T-cell (primary cell): ENCODE measurements around the gene PPP2R5B. TPM values are rescaled to one million over a fixed set of nuclear protein-coding genes. Genes with fewer than 3 reads are reported as not detected.
A peak's percentile ranks its signal among the peaks of the same experiment; 100 is the strongest.

Experiments used
- ATAC-seq, 4 experiments: fragments of 200-7000 bp in 3 of 4; fragments of 150-1000 bp in 1 of 4; cut with Tn5 transposase; replicated peaks in 1 of 4; 1 replicate in 3 of 4; 2 replicates in 1 of 4; pipeline ENCODE4 v1.10.0; 2021; ENCODE audit warnings: moderate library complexity in 3 of 4, mild to moderate bottlenecking in 2 of 4, moderate number of reproducible peaks in 1 of 4
- CTCF ChIA-PET, 2 donors: fragments of 300-600 bp; sonication (Branson Sonifier 250); formaldehyde crosslinking; loops; one replicate each; lab custom pipeline; 2022; ENCODE audit warnings: antibody characterized with exemption in 2 of 2; lab: Charles Lee
- POLR2A ChIA-PET, 2 donors: fragments of 300-600 bp; sonication (Branson Sonifier 250); formaldehyde crosslinking; loops; one replicate each; lab custom pipeline; 2022; ENCODE audit warnings: antibody characterized with exemption in 2 of 2; lab: Charles Lee
- DNase-seq, 35 experiments: peaks; one replicate each; pipeline versions ENCODE4 v3.0.0 to v3.0.0-alpha.2; 2013 to 2023
- H3K27ac ChIP-seq: one replicate; pipeline ENCODE4 v1.5.1; 2013; ENCODE audit warnings: low read length
- H3K27me3 ChIP-seq, 2 experiments: replicated peaks in 1 of 2; 1 replicate in 1 of 2; 2 replicates in 1 of 2; pipeline versions ENCODE4 v1.6.1 to v1.7.0; 2013; ENCODE audit warnings: low read length in 1 of 2, mixed read lengths in 1 of 2; ENCODE audit not compliant: control insufficient read depth in 2 of 2, insufficient read depth in 2 of 2; ENCODE audit errors: extremely low read depth in 1 of 2
- H3K36me3 ChIP-seq, 2 donors: 1 replicate in 1 of 2; 2 replicates in 1 of 2; pipeline versions ENCODE4 v1.6.1 to v1.7.0; 2013; ENCODE audit warnings: low read length in 1 of 2; ENCODE audit not compliant: control insufficient read depth in 2 of 2, insufficient read depth in 1 of 2; ENCODE audit errors: extremely low read depth in 1 of 2
- H3K4me1 ChIP-seq, 2 experiments: 1 replicate in 1 of 2; 2 replicates in 1 of 2; pipeline versions ENCODE4 v1.6.1 to v1.7.0; 2013; ENCODE audit warnings: low read length in 2 of 2, mixed read lengths in 1 of 2; ENCODE audit not compliant: insufficient read depth in 2 of 2, control insufficient read depth in 1 of 2; ENCODE audit errors: extremely low read depth in 1 of 2
- H3K4me3 ChIP-seq, 2 donors: 1 replicate in 1 of 2; 2 replicates in 1 of 2; pipeline versions ENCODE4 v1.5.1 to v1.7.0; 2013; ENCODE audit warnings: mild to moderate bottlenecking in 2 of 2, low read length in 1 of 2, moderate library complexity in 1 of 2; ENCODE audit not compliant: control insufficient read depth in 1 of 2; ENCODE audit errors: extremely low read depth in 1 of 2
- H3K9me3 ChIP-seq: 2 replicates; pipeline ENCODE4 v1.7.0; 2013
- H3K27ac Mint-ChIP-seq, 2 donors: one replicate each; pipeline ENCODE4 v1.8.0; 2020 to 2021; ENCODE audit warnings: mild to moderate bottlenecking in 2 of 2, mixed read lengths in 2 of 2
- H3K27me3 Mint-ChIP-seq, 2 donors: one replicate each; pipeline ENCODE4 v1.8.0; 2021 to 2022; ENCODE audit warnings: mixed read lengths in 2 of 2
- H3K36me3 Mint-ChIP-seq: one replicate; pipeline ENCODE4 v1.8.0; 2021; ENCODE audit warnings: mixed read lengths
- H3K4me1 Mint-ChIP-seq, 3 donors: one replicate each; pipeline ENCODE4 v1.8.0; 2020 to 2022; ENCODE audit warnings: mixed read lengths in 3 of 3, mild to moderate bottlenecking in 1 of 3
- H3K4me3 Mint-ChIP-seq, 3 donors: one replicate each; pipeline ENCODE4 v1.8.0; 2020 to 2022; ENCODE audit warnings: mild to moderate bottlenecking in 3 of 3, mixed read lengths in 3 of 3, moderate library complexity in 3 of 3
- H3K9me3 Mint-ChIP-seq, 3 donors: one replicate each; pipeline ENCODE4 v1.8.0; 2020 to 2022; ENCODE audit warnings: mixed read lengths in 3 of 3
- WGBS: methylation state at CpG from one replicate; pipeline ENCODE4 v1.1.5; 2013; ENCODE audit warnings: missing lambda C conversion rate; ENCODE audit not compliant: insufficient coverage; 5-methylcytosine and 5-hydroxymethylcytosine counted together
- total RNA-seq, 35 experiments: library from RNA in 6 of 35; stranded (reverse) in 6 of 35; fragments of 120-200 nt in 1 of 35; gene quantifications; one replicate each; pipeline versions ENCODE4 v1.2.1 to v1.2.4 and lab custom pipeline; 2013 to 2026

Gene PPP2R5B
- total RNA-seq, 5 donors from 2014 or later (not counting 1 experiment from before 2014, with no cell fraction given): 15.3 to 25.4 (median 17.2) TPM

DNA sequence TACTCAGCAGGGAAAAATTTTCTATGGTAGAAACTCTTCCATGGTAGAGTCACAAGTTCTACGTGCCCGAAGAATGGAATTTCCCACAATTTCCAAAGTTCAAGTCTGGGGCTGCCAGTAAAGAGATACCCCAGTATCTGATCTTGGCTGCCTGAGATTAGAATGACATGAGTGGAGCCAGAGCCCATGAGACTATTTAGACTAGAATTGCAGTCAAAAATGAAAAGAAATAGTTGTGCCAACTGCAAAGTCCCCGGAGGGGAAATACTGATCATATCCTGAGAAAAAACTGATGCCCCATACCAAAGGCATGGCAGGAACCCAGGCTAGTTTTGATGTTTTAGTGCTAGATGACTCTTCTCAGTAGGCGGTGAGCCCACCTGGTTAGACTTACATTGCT, 36.2 kb downstream of the PPP2R5B start:
- Mint-ChIP-seq H3K36me3 (no peaks in the 10 kb centered on the region), H3K27ac (no peak overlapping the region), H3K9me3 (no peaks in the 10 kb centered on the region), H3K4me3 (no peak overlapping the region), H3K4me1 (no peaks in the 10 kb centered on the region), H3K27me3 (peaks cover 2 to 10% of the 10 kb centered on the region in 2 donors)
- Histone ChIP-seq H3K36me3 (no peaks in the 10 kb centered on the region), H3K4me3 (no peak overlapping the region), H3K4me1 (no peaks in the 10 kb centered on the region), H3K27me3 (peaks cover 0 to 32% of the 10 kb centered on the region in 2 experiments), H3K9me3 (no peaks in the 10 kb centered on the region), H3K27ac (no peak overlapping the region)
- WGBS: 83% methylated on average over 1 of the region's 4 CpGs
- ChIA-PET CTCF (no interaction called here), POLR2A (interaction anchor here in 1 of 2 donors (0.7 kb wide), 1 partner anchor 171 kb away, joined by 5 read pairs; no protein-coding TSS in a partner anchor)
- ATAC-seq (no peak), DNase-seq (no peak)

DNA sequence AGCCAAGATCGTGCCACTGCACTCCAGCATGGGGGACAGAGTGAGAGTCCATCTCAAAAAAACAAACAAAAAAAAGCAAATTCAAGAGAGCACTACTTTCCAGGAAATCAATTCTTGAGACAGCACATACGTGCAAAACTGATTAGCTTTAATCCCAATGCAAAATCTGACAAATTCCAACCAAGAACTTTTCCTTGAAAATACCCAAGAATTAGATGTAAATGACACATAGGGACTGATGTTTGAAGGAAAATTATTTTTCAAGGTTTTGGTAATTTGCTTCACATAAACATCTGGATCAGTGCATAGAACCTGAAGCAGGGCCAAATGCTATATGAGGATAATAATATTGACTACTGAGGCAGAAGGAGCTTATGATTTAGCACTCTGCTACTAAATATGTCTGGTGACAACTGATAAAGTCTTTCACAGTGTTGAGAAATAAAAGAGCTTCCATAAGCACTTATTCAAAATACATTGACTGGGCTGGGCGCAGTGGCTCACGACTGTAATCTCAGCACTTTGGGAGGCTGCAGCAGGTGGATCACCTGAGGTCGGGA, 38.7 kb downstream of the PPP2R5B start:
- DNase-seq: no peak
- CTCF ChIA-PET: no interaction called here
- H3K36me3 Mint-ChIP-seq: no peaks in the 10 kb centered on the region
- H3K4me3 Mint-ChIP-seq: no peak overlapping the region
- H3K27me3 ChIP-seq: peaks cover 0 to 14% of the 10 kb centered on the region in 2 experiments
- H3K9me3 Mint-ChIP-seq: no peaks in the 10 kb centered on the region
- H3K36me3 ChIP-seq: no peaks in the 10 kb centered on the region
- peaks cover 0 to 10% of the 10 kb centered on the region in 2 donors for H3K27me3 Mint-ChIP-seq
- no peaks in the 10 kb centered on the region for H3K9me3 ChIP-seq
- no peak for ATAC-seq
- 87% methylated on average over 3 of the region's 5 CpGs for WGBS
- POLR2A ChIA-PET: no interaction called here
- H3K4me1 Mint-ChIP-seq: no peaks in the 10 kb centered on the region
- no peaks in the 10 kb centered on the region for H3K4me1 ChIP-seq
- no peak overlapping the region for H3K4me3 ChIP-seq
- H3K27ac ChIP-seq: no peak overlapping the region
- H3K27ac Mint-ChIP-seq: no peak overlapping the region

DNA sequence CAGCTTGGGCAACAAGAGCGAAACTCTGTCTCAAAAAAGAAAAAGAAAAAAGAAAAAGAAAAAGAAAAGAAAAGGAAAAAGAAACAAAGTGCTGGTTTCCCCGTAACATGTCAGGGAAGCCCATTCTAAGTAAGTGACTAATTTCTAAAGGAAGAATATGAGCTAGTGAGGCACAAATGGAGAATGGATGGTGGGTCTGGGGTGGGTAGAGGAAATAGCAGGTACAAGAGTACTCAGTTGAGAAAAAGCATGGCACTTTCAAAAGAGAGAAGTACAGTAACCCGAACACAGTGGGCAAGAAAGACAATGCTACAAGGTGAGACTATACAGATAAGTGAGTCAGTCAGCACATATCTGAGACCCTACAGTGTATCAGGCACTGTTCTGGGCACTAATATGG, 42.9 kb downstream of the PPP2R5B start:
- Histone ChIP-seq H3K9me3 (no peaks in the 10 kb centered on the region), H3K4me3 (no peak overlapping the region), H3K36me3 (no peaks in the 10 kb centered on the region), H3K27me3 (peaks cover 0 to 12% of the 10 kb centered on the region in 2 experiments), H3K4me1 (peaks cover 4 to 16% of the 10 kb centered on the region in 2 experiments), H3K27ac (no peak overlapping the region)
- 54% methylated on average over 3 of the region's 3 CpGs for WGBS
- Mint-ChIP-seq H3K9me3 (no peaks in the 10 kb centered on the region), H3K27me3 (no peaks in the 10 kb centered on the region), H3K4me1 (peaks cover 6 to 16% (median 14%) of the 10 kb centered on the region in 3 donors), H3K27ac (no peak overlapping the region), H3K36me3 (no peaks in the 10 kb centered on the region), H3K4me3 (no peak overlapping the region)
- ChIA-PET CTCF (no interaction called here), POLR2A (no interaction called here)
- no peak for DNase-seq
- ATAC-seq: no peak

DNA sequence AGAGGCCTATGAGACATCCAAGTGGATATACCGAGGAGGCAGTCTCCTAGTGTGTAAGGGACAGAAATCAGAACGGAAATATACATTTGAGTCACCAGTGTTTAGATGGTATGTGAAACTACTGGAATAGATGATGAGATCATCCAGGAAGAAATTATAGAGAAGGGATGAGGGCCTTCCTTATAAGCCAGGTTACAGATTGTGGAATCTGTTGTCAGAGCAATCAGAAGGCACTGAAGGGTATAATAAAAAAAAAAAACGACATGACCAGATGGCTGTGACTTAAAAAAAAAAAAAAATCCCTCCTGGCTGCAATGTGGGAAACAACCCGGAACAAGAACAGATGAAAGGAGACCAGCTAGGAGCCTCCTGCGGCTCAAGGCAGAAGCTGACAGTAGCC, 44.7 kb downstream of the PPP2R5B start:
- no peaks in the 10 kb centered on the region for H3K36me3 Mint-ChIP-seq
- H3K27ac Mint-ChIP-seq: no peak overlapping the region
- ChIA-PET CTCF (no interaction called here), POLR2A (no interaction called here)
- peaks cover 0 to 9% of the 10 kb centered on the region in 2 experiments for H3K27me3 ChIP-seq
- no peak overlapping the region for H3K4me3 Mint-ChIP-seq
- DNase-seq (no peak), ATAC-seq (no peak)
- no peaks in the 10 kb centered on the region for H3K9me3 Mint-ChIP-seq
- peaks cover 6 to 16% (median 15%) of the 10 kb centered on the region in 3 donors for H3K4me1 Mint-ChIP-seq
- no peaks in the 10 kb centered on the region for H3K36me3 ChIP-seq
- 81% methylated on average over 5 of the region's 5 CpGs for WGBS
- H3K4me1 ChIP-seq: peaks cover 4 to 19% of the 10 kb centered on the region in 2 experiments
- no peak overlapping the region for H3K4me3 ChIP-seq
- H3K9me3 ChIP-seq: no peaks in the 10 kb centered on the region
- H3K27me3 Mint-ChIP-seq: no peaks in the 10 kb centered on the region
- H3K27ac ChIP-seq: no peak overlapping the region

DNA sequence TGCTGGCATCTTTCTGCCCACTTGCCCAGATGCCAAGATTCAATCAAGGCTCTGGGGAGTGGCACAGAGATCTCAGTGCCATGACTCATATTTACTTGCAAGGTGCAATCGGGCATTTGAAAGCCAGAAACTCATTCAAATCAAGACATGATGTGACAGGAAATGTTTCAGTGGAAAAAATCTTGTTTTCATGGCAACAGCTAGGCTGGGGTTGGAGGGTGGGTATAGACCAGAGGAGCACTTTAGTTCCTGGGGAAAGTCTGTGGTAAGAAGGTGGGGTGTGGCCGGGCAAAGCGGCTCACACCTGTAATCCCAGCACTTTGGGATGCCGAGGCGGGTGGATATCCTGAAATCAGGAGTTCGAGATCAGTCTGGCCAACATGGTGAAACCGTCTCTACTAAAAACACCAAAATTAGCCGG, 46.3 kb downstream of the PPP2R5B start:
- Histone ChIP-seq H3K9me3 (no peaks in the 10 kb centered on the region), H3K27me3 (peaks cover 0 to 9% of the 10 kb centered on the region in 2 experiments), H3K27ac (no peak overlapping the region), H3K4me3 (no peak overlapping the region), H3K36me3 (no peaks in the 10 kb centered on the region), H3K4me1 (peaks cover 4 to 19% of the 10 kb centered on the region in 2 experiments)
- H3K27me3 Mint-ChIP-seq: no peaks in the 10 kb centered on the region
- POLR2A ChIA-PET: no interaction called here
- CTCF ChIA-PET: no interaction called here
- DNase-seq (peak in 2 of 35 experiments; percentile 5 to 18), ATAC-seq (peak in 2 of 4 experiments; percentile 31 to 33)
- WGBS: 68% methylated on average over 5 of the region's 8 CpGs
- peak overlapping the region; percentile 65 to 80 for H3K27ac Mint-ChIP-seq
- peak overlapping the region; percentile 65 to 70 (median 65) for H3K4me3 Mint-ChIP-seq
- no peaks in the 10 kb centered on the region for H3K9me3 Mint-ChIP-seq
- peaks cover 6 to 18% (median 16%) of the 10 kb centered on the region in 3 donors for H3K4me1 Mint-ChIP-seq
- no peaks in the 10 kb centered on the region for H3K36me3 Mint-ChIP-seq

DNA sequence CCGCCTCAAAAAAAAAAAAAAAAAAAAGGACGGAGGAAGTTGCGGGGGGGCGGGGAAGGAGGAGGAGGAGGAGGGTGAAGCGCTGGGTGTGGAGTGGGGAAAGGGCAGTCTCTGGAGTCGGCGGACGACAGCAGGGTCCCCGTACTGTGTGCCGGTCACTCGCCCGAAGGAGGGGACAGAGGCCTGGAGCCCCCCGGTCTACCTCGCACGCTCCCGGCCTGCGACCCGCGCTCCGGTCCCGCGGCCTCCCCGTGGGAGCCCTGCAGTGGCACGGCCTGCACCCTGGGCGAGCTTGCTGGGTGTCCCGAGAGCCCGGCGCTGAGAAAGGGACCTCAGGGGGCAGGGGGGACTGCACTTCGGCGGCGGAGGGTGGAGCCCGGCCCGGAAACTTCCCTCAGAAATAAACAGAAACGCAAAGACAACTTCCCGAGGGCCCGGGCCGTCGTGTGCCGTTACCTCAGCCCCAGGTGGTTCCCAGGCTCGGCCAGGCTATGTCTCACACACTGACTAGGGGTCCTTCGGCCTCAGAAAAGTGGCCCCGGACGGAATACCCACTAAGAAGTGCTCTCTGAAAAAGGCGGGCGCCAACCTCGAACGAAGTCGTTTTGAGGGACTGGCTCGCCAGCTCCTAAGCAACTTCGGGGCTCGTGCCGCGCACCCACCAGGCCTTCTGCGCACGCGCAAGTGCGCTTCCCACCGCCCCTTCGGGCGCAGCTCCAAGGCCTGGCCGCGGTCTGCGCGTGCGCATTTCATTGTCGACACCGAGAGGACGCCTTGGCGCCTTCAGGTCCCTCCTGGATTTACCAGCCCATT, 47.1 kb downstream of the PPP2R5B start, which contains the start of gene MAJIN:
Gene MAJIN, minus strand, starts transcription at position 688 of the 813 bp plus-strand sequence. CDS start 12,703 bp downstream, outside the sequence.
- no peaks in the 10 kb centered on the region for H3K9me3 ChIP-seq
- H3K4me1 ChIP-seq: peaks cover 4 to 19% of the 10 kb centered on the region in 2 experiments
- Mint-ChIP-seq H3K27ac (peak within 1 kb of the TSS; percentile 65 to 84), H3K9me3 (no peaks in the 10 kb centered on the region), H3K4me3 (peak within 1 kb of the TSS; percentile 70 to 71 (median 70)), H3K27me3 (no peaks in the 10 kb centered on the region), H3K4me1 (peaks cover 6 to 18% (median 16%) of the 10 kb centered on the region in 3 donors), H3K36me3 (no peaks in the 10 kb centered on the region)
- POLR2A ChIA-PET: interaction anchor here in 1 of 2 donors (0.6 to 0.7 kb wide), 2 partner anchors 54 to 1113 kb away, joined by 3 read pairs; no protein-coding TSS in a partner anchor
- CTCF ChIA-PET: no interaction called here
- H3K27ac ChIP-seq: peak within 1 kb of the TSS; percentile 68
- peak within 1 kb of the TSS; percentile 55 to 66 for H3K4me3 ChIP-seq
- WGBS: 19% methylated on average over 55 of the region's 69 CpGs
- peaks cover 0 to 12% of the 10 kb centered on the region in 2 experiments for H3K27me3 ChIP-seq
- DNase-seq: peak; percentile 70 to 93 (median 81)
- H3K36me3 ChIP-seq: no peaks in the 10 kb centered on the region
- peak; percentile 82 to 88 (median 86) for ATAC-seq
